IPS-15b (cell line): ENCODE data around the gene DPM2.

Experiments used
- H3K27me3 ChIP-seq: one replicate; pipeline ENCODE4 v1.6.1; 2013; ENCODE audit warnings: low read length; ENCODE audit not compliant: control insufficient read depth, insufficient read depth
- H3K36me3 ChIP-seq: one replicate; pipeline ENCODE4 v1.6.1; 2013; ENCODE audit warnings: low read length; ENCODE audit not compliant: control insufficient read depth, insufficient read depth
- H3K4me1 ChIP-seq: one replicate; pipeline ENCODE4 v1.6.1; 2013; ENCODE audit warnings: mild to moderate bottlenecking, low read length; ENCODE audit not compliant: control insufficient read depth, insufficient read depth
- H3K4me3 ChIP-seq: one replicate; pipeline ENCODE4 v1.5.1; 2013; ENCODE audit warnings: low read depth, low read length
- H3K9ac ChIP-seq: one replicate; pipeline ENCODE4 v1.6.1; 2013; ENCODE audit warnings: low read depth, mild to moderate bottlenecking, low read length
- H3K9me3 ChIP-seq: one replicate; pipeline ENCODE4 v1.6.1; 2013; ENCODE audit warnings: mild to moderate bottlenecking, low read length; ENCODE audit not compliant: control insufficient read depth, insufficient read depth

The DPM2 gene

DNA sequence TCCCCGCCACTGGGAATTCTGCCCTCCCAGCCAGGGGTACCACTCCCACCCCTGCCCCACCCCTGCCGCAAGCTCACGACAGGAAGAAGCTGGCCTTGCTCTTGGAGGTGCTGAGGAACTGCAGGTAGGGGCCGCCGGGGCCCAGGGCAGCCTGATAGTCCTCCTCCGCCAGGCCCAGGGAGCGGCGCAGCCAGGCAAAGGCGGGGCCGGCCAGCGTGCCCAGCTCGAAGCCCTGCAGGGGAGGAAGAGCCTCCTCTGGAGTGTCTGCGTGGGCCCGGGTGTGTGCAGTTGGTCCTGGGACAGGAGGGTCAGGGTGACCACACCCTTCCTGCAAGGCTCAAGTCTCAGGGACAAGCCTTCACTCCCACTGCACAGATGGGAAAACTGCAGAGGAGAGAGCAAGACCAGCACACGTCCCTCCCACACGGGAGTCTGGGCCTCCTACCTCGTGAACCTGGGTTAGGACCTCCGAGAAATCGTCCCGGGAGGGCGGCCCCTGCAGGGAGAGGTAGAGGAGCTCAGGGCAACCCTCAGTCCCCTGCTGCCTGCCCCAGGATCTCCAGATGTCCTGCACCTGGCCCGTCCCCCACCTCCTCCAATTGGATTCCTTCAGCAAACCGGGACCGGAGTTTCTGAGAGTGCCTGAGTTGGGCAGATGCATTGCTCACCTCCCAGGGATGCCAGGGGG lies 9.5 kb downstream of the DPM2 start:
- Histone ChIP-seq H3K4me1 (peaks cover 12% of the 10 kb centered on the region), H3K27me3 (peaks cover 22% of the 10 kb centered on the region), H3K36me3 (no peaks in the 10 kb centered on the region), H3K9me3 (no peaks in the 10 kb centered on the region), H3K9ac (peak overlapping the region; percentile 37), H3K4me3 (peak overlapping the region; percentile 60)

DNA sequence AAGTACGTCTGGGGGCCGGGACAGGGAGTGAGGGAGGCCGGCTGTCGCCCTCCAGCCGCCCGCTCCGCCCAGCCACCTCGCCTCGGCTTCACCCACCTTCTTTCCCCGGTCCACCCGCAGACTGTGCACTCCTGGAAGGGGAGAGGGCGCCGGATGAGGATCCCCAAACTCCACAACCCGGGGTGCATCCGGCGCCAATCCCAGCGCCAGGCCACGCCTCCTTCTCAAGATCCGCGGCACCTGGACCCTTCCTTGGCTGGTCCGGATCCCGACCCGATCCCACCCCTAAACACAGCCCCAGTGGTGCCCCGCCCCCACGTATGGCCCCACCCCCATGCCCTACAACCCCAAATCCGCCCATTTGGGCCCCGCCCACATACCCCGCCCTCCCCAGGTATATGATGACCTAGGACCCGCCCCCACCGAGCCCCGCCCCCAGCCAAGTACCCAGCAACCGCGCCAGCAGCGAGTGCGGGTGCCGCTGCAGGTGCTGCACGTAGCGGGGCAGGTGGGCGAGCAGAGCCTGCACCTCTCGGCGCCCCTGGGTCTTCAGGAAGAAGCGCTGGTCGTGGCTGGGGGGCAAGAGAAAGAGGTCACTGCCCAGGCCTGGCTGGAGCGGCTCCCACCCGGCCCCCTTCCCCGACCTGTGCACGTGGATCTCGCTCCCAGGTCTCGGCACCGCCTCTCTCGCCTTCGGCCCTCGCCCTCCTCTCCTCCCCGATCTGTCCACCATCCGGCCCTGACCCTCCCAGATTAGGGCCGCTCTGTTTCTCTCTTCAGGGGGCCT lies 10.3 kb downstream of the DPM2 start:
- peak overlapping the region; percentile 90 for H3K4me3 ChIP-seq
- no peak overlapping the region for H3K9ac ChIP-seq
- no peaks in the 10 kb centered on the region for H3K9me3 ChIP-seq
- peaks cover 12% of the 10 kb centered on the region for H3K4me1 ChIP-seq
- no peaks in the 10 kb centered on the region for H3K36me3 ChIP-seq
- peaks cover 22% of the 10 kb centered on the region for H3K27me3 ChIP-seq

DNA sequence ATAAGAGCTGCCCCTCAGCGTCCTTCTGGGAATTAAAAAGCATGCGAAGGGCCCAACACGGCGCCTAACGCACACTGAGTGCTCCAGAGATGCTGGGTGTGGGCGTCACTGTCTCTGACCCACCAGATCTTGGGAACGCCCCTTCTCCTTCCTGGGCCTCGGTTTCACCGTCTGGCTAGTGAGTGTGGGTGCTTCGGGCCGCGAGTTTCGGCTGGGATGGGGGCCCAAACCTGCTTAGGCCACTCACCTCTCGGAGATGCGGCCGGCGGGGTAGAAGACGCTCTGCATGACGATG lies 10.8 kb downstream of the DPM2 start:
- H3K9me3 ChIP-seq: no peaks in the 10 kb centered on the region
- H3K4me3 ChIP-seq: peak overlapping the region; percentile 90
- peaks cover 12% of the 10 kb centered on the region for H3K4me1 ChIP-seq
- no peak overlapping the region for H3K9ac ChIP-seq
- no peaks in the 10 kb centered on the region for H3K36me3 ChIP-seq
- peaks cover 26% of the 10 kb centered on the region for H3K27me3 ChIP-seq

DNA sequence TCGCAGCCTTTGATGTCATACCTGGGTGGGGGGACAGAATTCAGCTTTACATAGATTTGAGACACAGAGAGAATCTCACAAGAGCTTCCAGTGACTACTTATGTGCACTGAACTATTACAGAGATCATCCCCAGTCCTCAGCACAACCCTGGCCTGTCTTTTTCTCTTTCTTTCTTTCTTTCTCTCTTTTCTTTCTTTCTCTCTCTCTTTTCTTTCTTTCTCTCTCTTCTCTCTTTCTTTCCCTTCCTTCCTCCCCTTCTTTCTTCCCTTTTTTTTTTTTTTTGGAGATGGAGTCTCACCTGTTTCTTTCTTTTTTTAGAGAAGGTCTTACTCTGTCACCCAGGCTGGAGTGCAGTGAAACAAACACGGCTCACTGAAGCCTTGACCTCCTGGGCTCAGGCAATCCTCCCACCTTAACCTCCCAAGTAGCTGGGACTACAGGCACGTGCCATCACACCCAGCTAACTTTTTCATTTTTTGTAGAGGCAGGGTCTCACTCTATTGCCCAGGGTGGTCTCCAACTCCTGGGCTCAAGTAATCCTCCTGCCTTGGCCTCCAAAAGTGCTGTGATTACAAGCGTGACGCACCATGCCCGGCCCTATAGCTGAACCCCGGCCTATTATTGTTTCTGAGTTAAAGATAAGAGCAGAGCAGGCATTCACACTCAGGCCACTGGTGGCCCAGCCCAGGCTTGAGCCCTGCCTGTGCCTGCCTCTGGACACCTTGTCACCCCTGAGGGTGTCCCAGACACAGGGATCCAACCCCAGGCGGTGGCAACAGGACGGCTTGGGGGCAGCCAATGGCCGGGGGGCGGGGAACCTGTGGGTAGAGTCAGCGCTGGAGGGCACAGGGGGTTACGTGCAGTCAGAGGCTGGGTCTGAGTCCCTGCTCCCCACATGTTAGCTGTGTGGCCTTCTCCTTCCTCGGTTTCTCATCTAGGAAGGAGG lies 11.4 kb downstream of the DPM2 start:
- no peaks in the 10 kb centered on the region for H3K36me3 ChIP-seq
- H3K9ac ChIP-seq: no peak overlapping the region
- peaks cover 29% of the 10 kb centered on the region for H3K27me3 ChIP-seq
- peaks cover 9% of the 10 kb centered on the region for H3K4me1 ChIP-seq
- H3K9me3 ChIP-seq: no peaks in the 10 kb centered on the region
- peak overlapping the region; percentile 90 for H3K4me3 ChIP-seq

DNA sequence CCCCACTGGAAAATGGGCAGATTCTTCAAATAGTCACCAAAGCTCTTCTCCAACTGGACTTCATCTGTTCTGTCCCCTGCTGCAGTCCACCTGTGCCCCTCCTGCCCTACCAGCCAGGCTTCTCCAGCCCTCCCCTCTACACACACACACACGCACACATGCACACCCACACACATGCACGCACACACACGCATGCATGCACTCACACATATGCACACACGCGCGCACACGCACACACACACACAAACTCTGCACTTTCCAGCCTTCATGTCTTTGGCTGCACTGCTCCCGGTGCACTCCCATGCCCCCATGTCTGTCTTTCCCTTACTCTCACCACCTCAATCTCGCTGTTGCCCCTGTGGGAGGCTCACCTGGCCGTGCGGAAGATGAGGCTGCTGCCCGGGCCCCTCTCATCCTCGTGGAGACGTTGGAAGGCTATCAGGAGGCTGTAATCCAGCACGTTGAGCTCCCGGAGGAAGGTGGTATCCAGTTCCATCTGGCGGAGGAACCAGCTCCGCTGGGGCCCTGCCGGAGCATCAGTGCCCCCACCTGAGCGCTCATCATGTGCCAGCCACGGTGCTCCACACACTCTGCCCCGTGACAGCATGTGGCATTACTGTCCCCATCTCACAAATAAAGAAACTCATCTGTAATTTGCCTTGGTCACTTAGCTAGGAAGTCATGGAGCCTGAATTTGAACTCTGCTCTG lies 12.8 kb downstream of the DPM2 start:
- H3K9me3 ChIP-seq: no peaks in the 10 kb centered on the region
- no peaks in the 10 kb centered on the region for H3K36me3 ChIP-seq
- H3K9ac ChIP-seq: no peak overlapping the region
- peaks cover 9% of the 10 kb centered on the region for H3K4me1 ChIP-seq
- peaks cover 32% of the 10 kb centered on the region for H3K27me3 ChIP-seq
- H3K4me3 ChIP-seq: no peak overlapping the region

DNA sequence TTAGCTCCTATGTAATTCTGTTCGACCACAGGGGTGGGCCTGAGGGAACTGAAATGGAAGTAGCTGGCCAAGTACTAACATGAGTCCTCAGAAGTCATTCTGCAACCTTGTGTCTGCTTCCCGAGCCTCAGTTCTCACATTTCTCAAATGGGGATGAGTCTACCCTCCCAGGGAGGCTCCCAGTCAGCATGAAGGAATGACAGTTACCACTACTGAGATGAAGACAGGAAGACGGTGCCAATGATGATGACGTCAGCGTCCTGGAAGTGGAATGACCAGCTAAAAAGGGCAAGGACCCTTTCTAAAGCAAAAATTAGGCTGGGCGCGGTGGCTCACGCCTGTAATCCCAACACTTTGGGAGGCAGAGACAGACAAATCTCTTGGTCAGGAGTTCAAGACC lies 13.9 kb downstream of the DPM2 start:
- H3K4me1 ChIP-seq: peaks cover 5% of the 10 kb centered on the region
- H3K27me3 ChIP-seq: peaks cover 24% of the 10 kb centered on the region
- no peak overlapping the region for H3K4me3 ChIP-seq
- H3K9me3 ChIP-seq: no peaks in the 10 kb centered on the region
- no peaks in the 10 kb centered on the region for H3K36me3 ChIP-seq
- H3K9ac ChIP-seq: no peak overlapping the region

DNA sequence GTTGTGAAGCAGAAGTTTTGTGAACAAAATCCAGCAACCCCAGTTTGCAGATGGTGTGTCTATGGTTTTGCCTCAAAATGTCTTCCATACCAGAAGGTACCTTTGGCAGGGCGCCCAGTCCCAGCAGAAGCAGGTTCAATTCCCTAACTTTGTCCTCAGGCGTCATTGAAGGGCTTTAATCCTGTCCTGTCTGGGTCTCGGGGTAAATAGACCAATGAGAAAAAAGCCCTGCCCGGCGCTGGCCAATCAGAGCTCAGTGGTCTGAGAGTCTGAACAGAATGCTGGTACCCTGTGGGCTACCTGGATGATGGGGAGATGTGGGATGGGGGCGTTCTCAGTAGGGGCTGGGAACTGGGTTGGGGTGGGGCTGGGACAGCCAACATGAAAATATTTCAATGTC lies 14.6 kb downstream of the DPM2 start:
- Histone ChIP-seq H3K27me3 (peaks cover 17% of the 10 kb centered on the region), H3K9ac (no peak overlapping the region), H3K4me1 (peaks cover 2% of the 10 kb centered on the region), H3K4me3 (no peak overlapping the region), H3K9me3 (no peaks in the 10 kb centered on the region), H3K36me3 (no peaks in the 10 kb centered on the region)

DNA sequence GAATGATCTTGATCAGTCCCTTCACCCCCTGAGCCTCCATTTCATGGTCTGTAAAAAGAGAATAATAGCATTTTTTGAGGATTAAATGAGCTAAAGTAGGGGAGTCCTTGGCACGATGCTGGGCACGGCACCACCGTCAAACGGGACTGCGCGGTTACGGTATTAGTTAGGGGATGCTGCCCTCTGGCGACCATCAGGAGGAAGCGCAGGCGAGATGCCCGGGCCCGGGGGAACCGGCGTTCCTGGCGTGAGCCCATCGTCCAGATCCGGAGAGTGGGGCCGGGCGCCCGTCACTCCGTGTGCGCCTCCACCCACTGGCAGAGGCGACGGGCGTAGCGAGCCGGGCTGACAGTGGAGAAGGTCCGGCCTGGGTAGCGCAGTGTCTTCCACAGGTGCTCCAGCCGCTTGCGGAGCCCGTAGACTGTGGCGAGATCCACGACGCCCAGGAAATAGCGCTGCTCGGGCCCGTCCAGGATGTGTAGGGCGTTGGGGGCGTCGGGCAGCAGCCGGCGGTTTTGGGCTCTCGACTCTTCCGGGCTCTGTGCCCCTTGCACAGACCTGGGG lies 16.0 kb downstream of the DPM2 start:
- no peaks in the 10 kb centered on the region for H3K36me3 ChIP-seq
- H3K27me3 ChIP-seq: peaks cover 16% of the 10 kb centered on the region
- peaks cover 6% of the 10 kb centered on the region for H3K4me1 ChIP-seq
- H3K9ac ChIP-seq: no peak overlapping the region
- H3K9me3 ChIP-seq: no peaks in the 10 kb centered on the region
- H3K4me3 ChIP-seq: peak overlapping the region; percentile 45

DNA sequence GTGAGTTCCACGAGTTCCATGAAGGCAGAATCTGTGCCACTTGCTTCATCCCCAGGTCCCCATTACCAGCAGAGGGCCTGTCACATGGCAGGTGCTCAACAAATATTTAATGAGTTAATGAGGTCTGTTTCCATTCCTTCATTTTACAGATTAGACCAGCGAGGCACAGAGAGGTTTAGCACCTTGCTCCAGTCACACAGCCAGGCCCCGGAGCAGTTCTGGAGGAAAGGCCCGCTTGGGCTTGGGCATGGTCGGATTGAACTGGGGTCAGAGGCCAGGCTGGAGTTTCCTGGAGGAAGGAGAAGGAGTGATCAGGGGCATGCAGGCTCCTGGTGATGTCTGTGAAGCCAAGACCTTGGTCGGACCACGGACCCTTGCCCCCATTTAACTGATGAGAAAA lies 16.9 kb downstream of the DPM2 start:
- H3K4me3 ChIP-seq: no peak overlapping the region
- peaks cover 18% of the 10 kb centered on the region for H3K27me3 ChIP-seq
- H3K36me3 ChIP-seq: no peaks in the 10 kb centered on the region
- peaks cover 6% of the 10 kb centered on the region for H3K4me1 ChIP-seq
- H3K9me3 ChIP-seq: no peaks in the 10 kb centered on the region
- no peak overlapping the region for H3K9ac ChIP-seq

DNA sequence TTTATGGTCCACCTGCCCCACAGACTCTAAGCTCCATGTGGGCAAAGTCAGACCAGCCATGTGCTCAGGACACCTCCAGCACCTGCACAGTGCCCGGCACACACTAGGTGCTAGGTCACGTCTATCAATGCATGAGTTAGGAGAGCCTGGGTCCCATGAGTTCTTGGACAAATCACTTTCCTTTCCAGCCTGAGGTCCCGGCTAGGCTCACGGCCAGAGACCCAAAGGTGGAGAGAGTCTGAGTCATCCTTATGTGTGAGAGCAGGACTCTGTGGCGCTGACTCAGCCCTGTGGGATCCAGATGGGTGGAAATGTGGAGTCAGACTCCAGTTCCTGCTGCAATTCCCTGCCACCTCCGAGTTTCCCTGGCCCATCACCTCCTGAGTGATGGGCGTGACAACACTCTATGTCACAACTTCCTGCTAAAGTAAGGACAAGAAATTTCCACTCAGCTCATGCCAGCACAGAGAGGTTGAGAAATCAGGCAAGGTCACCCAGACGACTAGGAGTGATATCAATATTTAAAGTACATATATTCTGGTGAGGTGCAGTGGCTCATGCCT lies 18.3 kb downstream of the DPM2 start:
- Histone ChIP-seq H3K9me3 (no peaks in the 10 kb centered on the region), H3K36me3 (no peaks in the 10 kb centered on the region), H3K27me3 (peaks cover 18% of the 10 kb centered on the region), H3K4me1 (peaks cover 6% of the 10 kb centered on the region), H3K9ac (no peak overlapping the region), H3K4me3 (no peak overlapping the region)
